DLD1 (cell line): ENCODE measurements around the gene SLC25A44.
"Not testable (repeated sequence)": the region's sequence is repeated elsewhere in the genome, so short reads cannot be mapped to it uniquely, and the experiment has no call there.

Experiments
- in situ Hi-C: cut with HindIII; loops from 2 replicates; pipeline ENCODE4 v1.10.0; 2017; ENCODE audit warnings: low sequenced_read_pairs

The SLC25A44 gene

GRCh38 chr1:156162430-156163037 is 31.4 kb upstream of the SLC25A44 start:
- in situ Hi-C loops = no loop called here

DNA sequence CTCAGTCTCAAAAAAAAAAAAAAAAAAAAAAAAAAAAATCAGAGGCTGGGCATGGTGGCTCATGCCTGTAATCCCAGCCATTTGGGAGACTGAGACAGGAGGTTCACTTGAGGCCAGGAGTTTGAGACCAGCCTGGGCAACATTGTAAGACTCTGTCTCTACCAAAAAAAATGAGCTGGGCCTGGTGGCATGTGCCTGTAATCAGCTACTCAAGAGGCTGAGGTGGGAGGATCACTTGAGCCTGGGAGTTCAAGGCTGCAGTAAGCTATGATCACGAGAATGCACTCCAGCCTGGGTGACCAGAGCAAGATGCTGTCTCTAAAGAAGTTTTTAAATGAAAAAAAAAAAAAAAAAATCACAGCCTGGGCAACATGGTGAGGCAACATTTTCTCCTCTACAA is 30.2 kb upstream of the SLC25A44 start:
- in situ Hi-C loops = no loop called here

DNA sequence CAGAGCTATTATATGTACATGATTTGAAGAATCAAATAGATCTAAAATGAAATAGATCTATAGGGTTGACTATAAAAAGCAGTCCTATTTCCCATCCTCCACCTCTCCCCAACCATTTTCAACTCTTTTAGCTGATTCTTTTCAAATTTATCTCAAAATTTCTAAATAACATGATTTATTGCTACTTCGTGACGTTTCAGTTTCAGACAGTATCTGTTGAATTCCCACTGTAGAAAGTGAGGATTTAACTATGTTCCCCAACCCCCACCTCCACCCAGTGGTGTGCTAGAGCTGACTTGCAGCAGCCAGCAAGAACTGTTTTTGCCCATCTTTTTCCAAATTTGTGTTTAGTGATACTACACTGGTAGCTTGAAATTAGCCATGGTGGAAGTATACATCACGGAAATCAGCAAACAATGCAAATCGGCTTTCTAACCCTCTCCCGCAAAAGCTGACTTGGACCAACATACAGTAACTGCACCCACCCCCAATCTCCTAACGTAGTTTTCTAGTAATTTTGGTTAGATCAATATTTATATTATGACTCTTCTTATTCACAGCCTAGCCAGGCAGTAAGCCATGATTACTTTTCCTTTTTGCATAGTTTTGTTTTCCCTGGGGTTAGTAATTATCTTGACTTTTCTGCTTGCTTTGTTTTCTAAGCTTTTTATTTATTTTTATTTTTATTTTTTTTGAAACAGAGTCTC is 29.6 kb upstream of the SLC25A44 start:
- in situ Hi-C loops = no loop called here

DNA sequence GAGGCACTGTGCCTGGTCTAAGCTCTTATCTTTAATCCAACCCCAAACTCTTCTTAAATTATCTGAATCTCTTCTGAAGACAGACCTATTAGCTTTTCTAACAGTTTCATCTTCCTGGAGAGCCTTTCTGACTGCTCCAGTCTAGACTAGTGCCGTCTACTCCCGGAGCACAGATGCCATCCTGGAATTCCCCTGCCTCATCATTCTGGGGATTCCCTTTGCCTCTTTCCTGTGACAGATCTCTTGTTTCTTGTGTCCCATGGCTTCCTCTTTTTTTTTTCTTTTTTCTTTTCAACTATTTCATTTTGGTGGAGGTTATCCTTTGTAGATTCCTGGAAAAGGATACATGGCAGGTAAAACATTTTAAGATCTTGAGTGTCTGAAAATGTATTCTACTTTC is 28.8 kb upstream of the SLC25A44 start:
- in situ Hi-C loops = no loop called here

- in situ Hi-C loops = no loop called here
Observed at GRCh38 chr1:156167536-156167935, 26.4 kb upstream of the SLC25A44 start.

- in situ Hi-C loops = no loop called here
Observed at GRCh38 chr1:156172696-156173470, 21.0 kb upstream of the SLC25A44 start.

- in situ Hi-C loops = no loop called here
Observed at GRCh38 chr1:156176610-156177210, 17.2 kb upstream of the SLC25A44 start.

GRCh38 chr1:156177919-156178654 is 15.8 kb upstream of the SLC25A44 start:
- in situ Hi-C loops = no loop called here

GRCh38 chr1:156180471-156180870 is 13.4 kb upstream of the SLC25A44 start:
- in situ Hi-C loops = no loop called here

DNA sequence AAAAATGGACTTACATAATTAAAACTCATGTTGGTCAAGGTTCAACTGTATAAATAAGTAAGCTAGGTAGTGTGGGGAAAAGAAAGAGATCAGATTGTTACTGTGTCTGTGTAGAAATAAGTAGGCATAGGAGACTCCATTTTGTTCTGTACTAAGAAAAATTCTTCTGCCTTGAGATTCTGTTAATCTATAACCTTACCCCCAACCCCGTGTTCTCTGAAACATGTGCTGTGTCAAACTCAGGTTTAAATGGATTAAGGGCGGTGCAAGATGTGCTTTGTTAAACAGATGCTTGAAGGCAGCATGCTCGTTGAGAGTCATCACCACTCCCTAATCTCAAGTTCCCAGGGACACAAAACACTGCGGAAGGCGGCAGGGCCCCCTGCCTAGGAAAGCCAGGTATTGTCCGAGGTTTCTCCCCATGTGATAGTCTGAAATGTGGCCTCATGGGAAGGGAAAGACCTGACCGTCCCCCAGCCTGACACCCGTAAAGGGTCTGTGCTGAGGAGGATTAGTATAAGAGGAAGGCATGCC is 12.4 kb upstream of the SLC25A44 start:
- in situ Hi-C loops = not testable (repeated sequence)

DNA sequence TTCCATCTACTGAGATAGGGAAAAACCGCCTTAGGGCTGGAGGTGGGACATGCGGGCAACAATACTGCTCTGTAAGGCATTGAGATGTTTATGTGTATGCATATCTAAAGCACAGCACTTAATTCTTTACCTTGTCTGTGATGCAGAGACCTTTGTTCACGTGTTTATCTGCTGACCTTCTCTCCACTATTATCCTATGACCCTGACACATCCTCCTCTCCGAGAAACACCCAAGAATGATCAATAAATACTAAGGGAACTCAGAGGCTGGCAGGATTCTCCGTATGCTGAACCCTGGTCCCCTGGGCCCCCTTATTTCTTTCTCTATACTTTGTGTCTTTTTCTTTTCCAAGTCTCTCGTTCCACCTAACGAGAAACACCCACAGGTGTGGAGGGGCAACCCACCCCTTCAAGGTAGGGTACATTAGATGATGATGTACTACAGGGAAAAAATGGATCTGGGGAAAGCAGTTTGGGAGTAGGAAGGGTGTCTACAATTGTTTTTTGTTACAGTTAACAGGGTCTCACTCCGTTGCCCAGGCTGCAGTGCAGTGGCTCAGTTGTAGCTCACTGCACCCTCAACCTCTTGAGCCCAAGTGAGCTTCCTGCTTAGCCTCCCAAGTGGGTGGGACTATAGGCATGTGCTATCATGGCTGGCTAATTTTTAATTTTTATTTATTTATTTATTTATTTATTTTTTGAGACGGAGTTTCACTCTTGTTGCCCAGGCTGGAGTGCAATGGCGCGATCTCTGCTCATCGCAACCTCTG is 11.7 kb upstream of the SLC25A44 start:
- in situ Hi-C loops = not testable (repeated sequence)

DNA sequence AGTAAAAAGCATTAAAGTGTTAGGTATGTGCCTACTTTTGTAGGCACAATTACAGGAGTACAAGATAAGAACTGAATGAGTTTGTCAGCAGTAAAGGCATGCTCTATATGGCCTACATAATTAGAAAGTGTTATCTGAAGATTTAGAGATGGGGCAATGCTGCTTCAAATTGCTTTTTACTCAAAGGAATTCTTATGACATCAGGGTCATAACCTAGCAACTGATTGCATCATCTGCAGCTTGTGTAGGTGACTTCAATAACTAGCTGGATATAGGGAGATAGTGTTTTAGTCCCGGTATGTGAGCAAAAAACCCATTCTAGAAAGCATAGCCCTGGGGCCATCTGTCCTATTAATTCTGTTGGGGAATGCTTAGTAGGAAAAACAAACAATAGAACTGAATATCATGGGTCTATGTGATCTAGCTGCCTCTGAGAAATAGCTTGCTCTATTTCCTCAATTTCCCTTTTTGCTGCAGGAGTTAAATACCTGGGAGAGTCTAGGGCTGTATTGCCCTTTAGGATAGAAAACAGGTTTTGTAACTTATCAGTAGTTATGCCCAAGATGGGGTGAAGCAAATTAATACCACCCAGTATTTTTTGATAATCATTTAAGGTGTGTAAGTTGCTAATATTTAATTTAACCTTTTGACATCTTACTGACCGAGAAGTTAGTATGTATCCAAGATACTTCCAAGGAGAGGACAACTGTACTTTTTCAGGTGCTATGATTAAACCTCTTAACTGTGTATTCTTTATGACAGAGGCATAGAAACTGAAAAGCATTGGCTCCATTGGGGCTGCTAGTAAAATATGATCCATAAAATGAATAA is 7.3 kb upstream of the SLC25A44 start:
- in situ Hi-C loops = not testable (repeated sequence)

- in situ Hi-C loops = not testable (repeated sequence)
Observed at GRCh38 chr1:156190265-156190664, 3.6 kb upstream of the SLC25A44 start.

DNA sequence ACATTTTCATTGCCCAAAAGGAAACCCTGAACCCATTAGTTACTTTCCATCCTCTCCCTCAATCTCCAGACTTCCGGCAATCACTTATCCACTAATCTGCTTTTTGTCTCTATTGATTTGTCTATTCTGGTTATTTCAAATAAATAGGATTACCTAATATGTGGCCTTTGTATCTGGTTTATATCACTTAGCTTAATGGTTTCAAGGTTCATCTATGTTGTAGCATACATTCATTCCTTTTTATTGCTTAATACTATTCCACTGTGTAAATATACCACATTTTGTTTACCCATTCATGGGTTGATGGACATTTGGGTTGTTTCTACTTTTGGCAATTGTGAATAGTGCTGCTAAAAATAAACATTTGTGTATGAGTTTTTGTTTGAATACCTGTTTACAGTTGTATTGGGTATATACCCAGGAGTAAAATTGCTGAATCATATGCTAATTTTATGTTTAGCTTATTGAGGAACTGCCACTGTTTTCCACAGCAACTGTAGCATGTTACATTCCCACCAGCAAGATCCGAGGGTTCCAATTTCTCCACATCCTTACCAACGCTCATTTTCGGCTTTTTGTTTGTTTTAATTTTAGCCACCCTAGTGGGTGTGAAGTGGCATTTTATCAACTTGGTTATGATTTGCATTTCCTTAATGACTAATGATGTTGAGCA is 2.5 kb upstream of the SLC25A44 start:
- in situ Hi-C loops = no loop called here

- in situ Hi-C loops = no loop called here
Observed at GRCh38 chr1:156193208-156193487, 756 bp upstream of the SLC25A44 start.

GRCh38 chr1:156194300-156194652 is 372 bp downstream of the SLC25A44 start:
- in situ Hi-C loops = no loop called here

- in situ Hi-C loops = no loop called here
Observed at GRCh38 chr1:156195853-156196252, 1.9 kb downstream of the SLC25A44 start.

DNA sequence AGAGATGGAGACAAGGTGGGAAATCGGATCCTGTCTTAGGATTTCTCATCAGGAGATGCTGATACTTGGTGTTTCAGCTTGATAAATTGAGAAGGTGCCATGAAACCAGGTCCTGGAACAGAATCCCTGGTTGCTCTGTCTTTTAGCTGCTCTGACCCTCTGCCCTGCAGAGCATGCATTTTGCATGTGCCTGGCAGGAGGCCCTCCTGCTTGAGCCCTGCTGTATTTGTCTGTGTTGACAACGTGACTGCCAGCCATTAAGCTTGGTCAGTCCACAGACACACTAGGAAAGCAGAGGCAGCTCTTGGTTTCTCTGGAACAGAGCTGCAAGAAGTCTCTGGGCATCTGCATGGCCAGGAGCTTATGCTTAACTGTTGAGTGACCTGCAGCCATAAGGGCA is 2.5 kb downstream of the SLC25A44 start:
- in situ Hi-C loops = no loop called here

DNA sequence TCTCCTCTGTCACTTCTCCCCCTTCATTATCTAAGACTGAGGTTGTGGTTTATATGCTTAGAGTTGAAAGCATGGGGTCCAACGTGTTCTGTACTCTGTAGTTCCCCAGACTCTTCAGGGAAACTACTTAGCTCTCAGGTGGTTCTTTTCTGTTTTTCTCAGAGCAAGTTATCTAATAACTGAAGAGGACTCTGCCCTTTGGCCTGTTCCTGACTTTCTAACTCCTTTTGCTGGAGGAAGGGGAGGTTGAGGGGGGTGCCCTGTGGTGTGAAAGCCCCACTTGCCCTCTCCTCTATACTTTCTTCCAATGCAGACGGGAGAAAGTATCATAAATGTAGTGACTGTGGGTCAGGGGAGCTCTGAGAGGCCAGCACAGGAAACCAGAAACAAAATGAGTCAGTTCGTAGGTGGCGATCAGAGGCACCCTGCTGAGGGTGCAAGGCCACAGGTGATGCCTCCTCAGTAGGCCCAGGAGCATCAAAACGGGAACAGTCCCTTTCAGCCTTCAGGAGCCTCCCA is 5.0 kb downstream of the SLC25A44 start:
- in situ Hi-C loops = no loop called here
